HG03108 (cell line): ENCODE measurements around the gene FAM199X.

Experiments
- ATAC-seq: cut with Tn5 transposase; IDR thresholded peaks from one replicate; pipeline ENCODE4 v1.9.1; 2021; ENCODE audit warnings: moderate library complexity; ENCODE audit not compliant: unreplicated experiment

The FAM199X gene

GRCh38 chrX:104165894-104166734 is at the start of gene FAM199X:
FAM199X (plus strand) TSS chrX:104166453; CDS start chrX:104166786, 333 bp downstream.
- ATAC-seq, result peak; percentile 96

GRCh38 chrX:104117759-104118158 is 48.5 kb upstream of the FAM199X start:
- ATAC-seq, result no peak

GRCh38 chrX:104118765-104119164 is 47.5 kb upstream of the FAM199X start:
- no peak for ATAC-seq

DNA sequence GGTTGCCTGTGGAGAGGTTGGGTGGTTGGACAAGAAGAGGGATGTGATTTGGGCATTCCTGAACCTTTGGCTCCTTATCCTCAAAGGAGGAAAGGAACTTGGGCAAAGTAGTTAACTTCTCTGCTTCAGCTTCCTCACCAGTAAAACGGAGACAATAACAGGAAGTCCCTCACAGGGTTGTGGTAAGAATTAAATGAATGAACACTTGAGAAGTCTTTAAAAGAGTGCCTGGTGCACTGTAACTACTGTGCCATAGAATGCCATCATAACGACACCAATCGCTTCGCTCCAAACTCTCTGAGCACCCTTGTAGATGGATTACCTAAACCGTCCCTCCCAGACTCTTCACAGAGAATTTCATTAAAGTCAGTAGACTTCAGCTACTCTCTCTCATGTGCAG is 43.4 kb upstream of the FAM199X start:
- ATAC-seq, result no peak

DNA sequence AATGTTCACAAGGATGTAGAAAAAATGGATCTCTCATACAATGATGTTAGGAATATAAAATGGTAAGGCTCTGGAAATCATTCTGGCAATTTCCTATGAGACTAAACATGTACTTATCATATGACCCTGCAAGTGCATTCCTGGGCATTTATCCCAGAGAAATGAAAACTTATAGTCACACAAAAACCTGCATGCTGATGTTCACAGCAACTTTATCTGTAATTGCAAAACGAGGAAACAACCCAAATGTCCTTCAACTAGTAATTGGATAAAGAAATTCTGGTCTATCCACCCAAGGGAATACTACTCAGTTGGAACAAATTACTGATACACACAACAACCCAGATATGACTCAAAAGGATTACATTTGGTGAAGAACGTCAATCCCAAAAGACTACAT is 39.4 kb upstream of the FAM199X start:
- ATAC-seq, result no peak

- no peak for ATAC-seq
These were observed 35.4 kb upstream of the FAM199X start for GRCh38 chrX:104130808-104131207.

DNA sequence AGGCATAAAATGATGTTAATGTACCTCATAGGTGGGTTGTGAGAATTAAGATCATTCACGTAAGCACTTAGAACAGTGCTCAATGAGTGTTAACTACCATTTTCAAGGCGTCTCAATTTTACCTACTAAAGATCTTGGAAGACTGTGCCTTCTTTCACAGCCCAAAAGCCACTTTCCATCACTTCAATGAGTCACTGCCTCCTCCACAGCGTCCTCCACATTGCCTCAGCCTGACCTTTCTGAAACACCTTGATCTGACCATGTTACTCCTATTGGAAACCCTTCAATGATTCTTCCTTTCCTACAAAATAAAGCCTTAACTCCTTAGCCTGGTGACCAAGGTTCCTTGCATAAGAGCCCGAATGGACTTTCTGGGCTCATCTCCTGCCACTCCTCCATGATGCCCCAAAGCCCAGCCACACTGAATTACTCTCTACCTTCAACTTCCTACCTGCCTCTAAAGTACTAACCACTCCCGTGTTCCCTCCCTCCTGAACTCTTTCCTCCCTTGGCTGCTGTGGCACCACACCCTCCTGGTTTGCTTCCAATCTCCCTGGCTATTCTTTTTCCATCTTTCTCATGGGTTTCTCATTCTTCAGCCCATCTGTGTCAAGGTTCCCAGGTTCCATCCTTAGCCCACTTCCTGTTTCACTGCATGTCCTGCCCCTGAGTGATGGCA is 31.5 kb upstream of the FAM199X start:
- ATAC-seq, result no peak

GRCh38 chrX:104135677-104136076 is 30.6 kb upstream of the FAM199X start:
- no peak for ATAC-seq

DNA sequence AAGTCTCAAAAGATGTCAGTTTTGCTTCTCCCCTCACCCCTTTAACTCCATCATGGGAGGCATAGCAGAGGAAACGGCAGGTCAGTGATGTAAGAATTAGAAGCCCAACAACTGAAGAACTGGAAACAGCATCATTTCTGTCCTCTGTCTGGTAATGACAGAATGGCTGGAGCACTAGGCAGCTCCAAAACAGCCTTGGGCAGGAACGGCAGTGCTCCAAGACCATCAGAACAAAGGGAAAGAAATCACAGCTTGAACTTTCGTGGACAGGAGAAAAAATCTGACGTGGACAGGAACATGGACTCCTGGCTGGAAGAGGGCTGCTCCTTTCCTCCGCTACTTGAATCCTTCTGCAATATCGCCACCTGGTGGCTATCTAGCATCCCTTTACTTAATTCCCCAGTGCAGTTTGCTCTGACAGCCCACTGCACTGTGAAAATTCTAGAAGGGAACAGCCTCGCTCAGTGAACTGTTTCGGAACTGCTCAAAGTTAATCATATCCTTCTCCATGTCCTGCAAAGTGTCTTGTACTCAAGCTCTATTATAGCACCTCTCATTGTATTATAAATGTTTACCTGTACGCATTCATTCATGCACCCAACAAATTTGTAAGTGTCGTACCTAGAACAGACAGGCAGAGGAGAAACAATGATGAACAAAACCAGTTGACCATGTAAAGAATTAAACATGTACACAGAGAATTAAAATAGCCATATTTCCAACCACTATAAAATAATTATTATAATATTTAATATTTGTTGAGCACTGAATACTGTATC is 29.8 kb upstream of the FAM199X start:
- ATAC-seq, result peak; percentile 89

GRCh38 chrX:104137496-104137895 is 28.8 kb upstream of the FAM199X start:
- no peak for ATAC-seq

GRCh38 chrX:104141087-104141760 is 25.0 kb upstream of the FAM199X start:
- ATAC-seq, result no peak

DNA sequence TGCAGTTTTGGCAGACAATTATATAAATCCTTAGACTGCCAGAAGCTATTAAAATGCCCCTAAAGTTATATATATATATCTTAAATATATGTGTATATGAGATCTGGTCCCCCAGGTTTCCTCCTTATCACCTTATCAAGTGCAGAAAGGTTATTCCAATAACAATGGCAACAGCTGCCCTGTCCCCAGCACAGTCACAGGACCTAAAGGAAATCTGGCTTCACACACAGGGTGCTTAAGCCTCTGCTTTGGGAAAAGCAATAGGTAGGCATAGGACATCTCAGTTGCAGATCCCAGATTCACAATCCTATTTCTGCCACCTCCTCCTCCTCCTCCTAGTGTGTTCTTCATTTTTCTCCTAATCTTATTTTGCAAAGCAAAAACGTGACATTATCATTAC is 15.2 kb upstream of the FAM199X start:
- ATAC-seq, result no peak

DNA sequence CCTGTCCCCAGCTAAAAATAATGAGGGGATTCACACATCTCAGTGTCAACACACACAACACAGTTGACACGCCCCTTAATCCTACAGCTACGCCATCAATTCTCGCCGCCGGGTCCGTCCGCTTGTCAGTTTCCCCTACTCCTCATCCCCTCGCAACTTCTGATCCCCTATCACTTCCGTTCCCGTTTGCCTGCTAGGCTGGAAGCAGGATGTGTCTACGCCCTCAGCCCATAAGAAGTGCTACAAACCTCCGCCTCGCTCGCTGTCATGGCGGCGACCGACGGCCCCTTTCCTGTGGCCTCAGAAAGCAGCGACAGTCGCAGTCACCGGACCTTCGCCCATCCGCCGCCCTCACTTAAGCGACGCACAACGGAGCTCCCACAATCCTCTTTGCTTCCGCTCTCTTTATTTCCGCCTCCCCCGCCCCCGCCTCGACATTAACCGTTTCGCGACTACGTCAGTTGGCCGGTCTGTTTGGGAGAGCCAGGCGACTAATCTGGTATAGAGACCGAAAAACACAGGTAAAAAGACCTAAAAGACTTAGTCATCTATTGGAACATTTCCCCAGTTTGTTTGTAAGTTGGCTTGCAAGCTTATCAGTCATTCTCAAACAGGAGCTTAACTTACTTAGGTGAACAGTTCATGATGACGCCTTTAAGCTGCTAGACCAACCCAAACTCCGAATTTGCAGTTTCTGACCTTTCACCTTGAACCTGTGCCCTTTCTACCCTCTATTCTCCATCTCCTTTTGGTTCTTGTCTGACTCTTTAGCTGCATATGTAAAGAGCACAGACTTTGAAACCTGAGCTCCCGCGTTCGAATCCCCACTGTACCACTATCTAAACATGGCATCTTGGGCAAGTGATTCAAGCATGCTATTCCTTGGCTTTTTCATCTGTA is 9.4 kb upstream of the FAM199X start, which contains the start of gene SLC25A53:
SLC25A53 (minus strand) TSS at position 380 of the 900 bp plus-strand sequence. CDS start 51,752 bp downstream, outside the sequence.
- ATAC-seq, result peak; percentile 91

GRCh38 chrX:104166735-104167436 is 633 bp downstream of the FAM199X start:
- no peak for ATAC-seq

- no peak for ATAC-seq
These were observed 1.9 kb downstream of the FAM199X start for GRCh38 chrX:104168127-104168526.

GRCh38 chrX:104172121-104172520 is 5.9 kb downstream of the FAM199X start:
- ATAC-seq, result no peak

DNA sequence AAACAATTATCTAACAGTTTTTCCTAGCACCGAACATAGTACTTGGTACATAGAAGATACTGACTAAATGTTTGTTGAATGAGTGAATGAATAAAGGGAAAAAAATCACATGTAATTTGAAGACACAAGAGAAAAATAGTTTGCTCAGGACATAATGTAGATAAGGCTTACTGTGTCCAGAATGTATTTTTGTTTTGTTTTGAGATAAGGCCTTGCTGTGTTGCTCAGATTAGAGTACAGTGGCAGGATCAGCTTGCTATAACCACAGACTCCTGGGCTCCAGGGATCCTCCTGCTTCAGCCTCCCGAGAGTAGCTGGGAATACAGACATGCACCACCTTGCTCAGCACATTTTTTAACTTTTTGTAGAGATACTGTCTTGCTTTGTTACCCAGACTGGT is 6.5 kb downstream of the FAM199X start:
- ATAC-seq, result no peak

DNA sequence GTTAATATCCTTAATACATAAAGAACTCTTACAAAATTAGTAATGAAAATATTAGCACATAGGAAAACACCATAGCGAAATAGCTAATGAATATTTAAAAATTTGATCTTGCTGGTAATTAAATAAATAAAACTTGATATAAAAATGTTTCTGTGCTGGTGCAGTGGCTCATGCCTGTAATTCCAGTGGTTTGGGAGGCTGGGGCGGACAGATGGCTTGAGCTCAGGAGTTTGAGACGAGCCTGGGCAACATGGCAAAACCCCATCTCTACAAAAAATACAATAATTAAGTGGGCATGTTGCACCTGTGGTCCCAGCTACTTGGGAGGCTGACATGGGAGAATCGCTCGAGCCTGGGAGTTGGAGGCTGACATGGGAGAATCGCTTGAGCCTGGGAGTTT is 7.6 kb downstream of the FAM199X start:
- no peak for ATAC-seq

GRCh38 chrX:104183685-104184084 is 17.4 kb downstream of the FAM199X start:
- ATAC-seq, result no peak
